ENCODE measurements around the gene RETREG3. TPM values are rescaled to one million over a fixed set of nuclear protein-coding genes. Genes with fewer than 3 reads are reported as not detected.
"Not testable (repeated sequence)": the region's sequence is repeated elsewhere in the genome, so short reads cannot be mapped to it uniquely, and the experiment has no call there.

The RETREG3 gene
- total RNA-seq, 6 experiments from 2014 or later = 31.0 to 49.4 (median 43.2) TPM

DNA sequence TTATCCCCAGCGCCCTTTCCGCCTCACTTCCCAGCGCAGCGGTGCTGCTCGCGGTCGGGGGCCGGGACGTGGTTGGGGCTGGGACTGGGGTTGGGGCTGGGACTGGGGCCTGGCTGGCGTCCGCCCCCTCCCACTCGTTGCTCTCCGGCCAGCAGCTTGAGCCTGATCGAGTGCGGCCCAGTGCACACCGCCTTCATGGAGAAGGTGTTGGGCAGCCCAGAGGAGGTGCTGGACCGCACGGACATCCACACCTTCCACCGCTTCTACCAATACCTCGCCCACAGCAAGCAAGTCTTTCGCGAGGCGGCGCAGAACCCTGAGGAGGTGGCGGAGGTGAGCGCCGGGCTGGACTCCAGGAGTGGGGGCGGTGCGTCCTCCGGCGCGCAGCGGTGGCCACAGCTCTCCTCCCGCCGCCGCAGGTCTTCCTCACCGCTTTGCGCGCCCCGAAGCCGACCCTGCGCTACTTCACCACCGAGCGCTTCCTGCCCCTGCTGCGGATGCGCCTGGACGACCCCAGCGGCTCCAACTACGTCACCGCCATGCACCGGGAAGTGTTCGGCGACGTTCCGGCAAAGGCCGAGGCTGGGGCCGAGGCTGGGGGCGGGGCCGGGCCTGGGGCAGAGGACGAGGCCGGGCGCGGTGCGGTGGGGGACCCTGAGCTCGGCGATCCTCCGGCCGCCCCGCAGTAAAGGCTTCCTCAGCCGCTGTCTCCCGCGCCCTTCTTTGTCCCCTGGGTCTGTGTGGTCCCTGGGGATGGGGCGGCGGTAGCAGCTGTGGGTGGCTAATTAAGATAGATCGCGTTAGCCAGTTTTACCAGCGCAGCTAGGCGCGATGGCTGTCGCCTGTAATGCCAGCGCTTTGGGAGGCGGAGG is 54.7 kb downstream of the RETREG3 start:
- H3K9me3 ChIP-seq = no peaks in the 10 kb centered on the region
- peak overlapping the region; percentile 89 to 92 (median 89) for H3K4me3 ChIP-seq
- H3K36me3 ChIP-seq = no peaks in the 10 kb centered on the region
- peak; percentile 91 to 97 (median 93) for ATAC-seq
- peaks cover 0 to 12% (median 4%) of the 10 kb centered on the region in 4 donors for H3K4me1 ChIP-seq
- no CpG with 5 or more reads among the region's 82 CpGs for WGBS (ENCODE audit: insufficient coverage, low coverage, low lambda C conversion rate, missing lambda C conversion rate)
- DNase-seq = peak; percentile 92 to 94 (median 92)
- intact Hi-C loops (cut with DNase I) = no loop called here
- peak overlapping the region; percentile 82 to 84 (median 82) for H3K27ac ChIP-seq
- H3K27me3 ChIP-seq = no peaks in the 10 kb centered on the region
- peak; percentile 89 for TF ChIP-seq POLR2A (IDR thresholded peaks at IDR 0.05)
- TF ChIP-seq, protein P1, sequence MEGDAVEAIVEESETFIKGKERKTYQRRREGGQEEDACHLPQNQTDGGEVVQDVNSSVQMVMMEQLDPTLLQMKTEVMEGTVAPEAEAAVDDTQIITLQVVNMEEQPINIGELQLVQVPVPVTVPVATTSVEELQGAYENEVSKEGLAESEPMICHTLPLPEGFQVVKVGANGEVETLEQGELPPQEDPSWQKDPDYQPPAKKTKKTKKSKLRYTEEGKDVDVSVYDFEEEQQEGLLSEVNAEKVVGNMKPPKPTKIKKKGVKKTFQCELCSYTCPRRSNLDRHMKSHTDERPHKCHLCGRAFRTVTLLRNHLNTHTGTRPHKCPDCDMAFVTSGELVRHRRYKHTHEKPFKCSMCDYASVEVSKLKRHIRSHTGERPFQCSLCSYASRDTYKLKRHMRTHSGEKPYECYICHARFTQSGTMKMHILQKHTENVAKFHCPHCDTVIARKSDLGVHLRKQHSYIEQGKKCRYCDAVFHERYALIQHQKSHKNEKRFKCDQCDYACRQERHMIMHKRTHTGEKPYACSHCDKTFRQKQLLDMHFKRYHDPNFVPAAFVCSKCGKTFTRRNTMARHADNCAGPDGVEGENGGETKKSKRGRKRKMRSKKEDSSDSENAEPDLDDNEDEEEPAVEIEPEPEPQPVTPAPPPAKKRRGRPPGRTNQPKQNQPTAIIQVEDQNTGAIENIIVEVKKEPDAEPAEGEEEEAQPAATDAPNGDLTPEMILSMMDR (IDR thresholded peaks at IDR 0.05) = no peak

DNA sequence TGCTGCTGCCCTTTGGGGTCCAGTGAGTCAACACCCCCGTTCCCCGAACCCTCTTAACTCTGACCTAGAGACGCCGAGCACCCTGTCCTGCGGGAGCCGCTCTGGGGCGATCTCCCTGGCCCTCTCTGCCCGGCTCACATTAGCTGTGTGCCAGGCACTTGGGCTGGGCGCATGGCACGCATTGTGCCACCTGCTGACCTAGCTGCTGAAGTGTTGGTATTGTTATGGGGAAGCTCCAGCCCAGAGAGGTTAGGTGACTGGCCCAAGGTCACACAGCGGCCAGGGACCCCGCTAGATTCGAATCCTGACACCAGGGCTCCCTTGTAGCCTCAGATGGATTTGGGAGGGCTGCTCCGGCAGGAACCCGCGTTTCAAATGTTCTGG is 55.3 kb downstream of the RETREG3 start:
- Histone ChIP-seq H3K27ac (peak overlapping the region; percentile 82 to 84 (median 82)), H3K4me3 (peak overlapping the region; percentile 89 to 92 (median 89)), H3K4me1 (peaks cover 0 to 12% (median 4%) of the 10 kb centered on the region in 4 donors), H3K36me3 (no peaks in the 10 kb centered on the region), H3K27me3 (no peaks in the 10 kb centered on the region), H3K9me3 (no peaks in the 10 kb centered on the region)
- TF ChIP-seq, protein P1 (IDR thresholded peaks at IDR 0.05) = no peak
- TF ChIP-seq POLR2A (IDR thresholded peaks at IDR 0.05) = no peak
- intact Hi-C loops (cut with DNase I) = no loop called here
- WGBS (ENCODE audit: insufficient coverage, low coverage, low lambda C conversion rate, missing lambda C conversion rate) = 63% methylated on average over 7 of the region's 16 CpGs
- peak; percentile 17 to 47 (median 22) for ATAC-seq
- no peak for DNase-seq

DNA sequence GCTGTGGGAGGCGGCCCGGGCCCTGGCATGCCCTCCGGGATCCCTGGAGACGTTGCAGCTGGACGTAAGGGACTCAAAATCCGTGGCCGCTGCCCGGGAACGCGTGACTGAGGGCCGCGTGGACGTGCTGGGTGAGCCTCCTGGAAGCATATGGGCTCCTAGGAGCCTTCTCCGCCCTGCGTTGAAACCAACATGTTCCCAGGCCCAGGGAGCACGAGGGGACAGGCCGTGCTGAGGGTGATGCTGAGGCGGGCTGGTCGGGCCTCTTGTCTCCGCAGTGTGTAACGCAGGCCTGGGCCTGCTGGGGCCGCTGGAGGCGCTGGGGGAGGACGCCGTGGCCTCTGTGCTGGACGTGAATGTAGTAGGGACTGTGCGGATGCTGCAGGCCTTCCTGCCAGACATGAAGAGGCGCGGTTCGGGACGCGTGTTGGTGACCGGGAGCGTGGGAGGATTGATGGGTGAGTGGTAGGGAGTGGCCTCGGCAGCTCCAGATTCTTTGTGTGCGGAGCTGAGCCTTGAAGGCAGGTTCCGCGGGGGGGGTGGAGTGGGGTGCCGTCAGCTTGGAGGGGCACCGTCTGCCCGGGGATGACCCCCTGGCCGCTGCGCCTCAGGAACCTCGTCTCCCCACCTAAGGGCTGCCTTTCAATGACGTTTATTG is 55.9 kb downstream of the RETREG3 start:
- Histone ChIP-seq H3K4me3 (peak overlapping the region in 1 of 3 donors; percentile 89), H3K4me1 (peaks cover 0 to 17% (median 5%) of the 10 kb centered on the region in 4 donors), H3K36me3 (no peaks in the 10 kb centered on the region), H3K9me3 (no peaks in the 10 kb centered on the region), H3K27me3 (no peaks in the 10 kb centered on the region), H3K27ac (no peak overlapping the region)
- no peak for DNase-seq
- ATAC-seq = no peak
- no peak for TF ChIP-seq POLR2A (IDR thresholded peaks at IDR 0.05)
- TF ChIP-seq, protein P1 (IDR thresholded peaks at IDR 0.05) = no peak
- intact Hi-C loops (cut with DNase I) = no loop called here
- WGBS (ENCODE audit: insufficient coverage, low coverage, low lambda C conversion rate, missing lambda C conversion rate) = 89% methylated on average over 6 of the region's 45 CpGs

DNA sequence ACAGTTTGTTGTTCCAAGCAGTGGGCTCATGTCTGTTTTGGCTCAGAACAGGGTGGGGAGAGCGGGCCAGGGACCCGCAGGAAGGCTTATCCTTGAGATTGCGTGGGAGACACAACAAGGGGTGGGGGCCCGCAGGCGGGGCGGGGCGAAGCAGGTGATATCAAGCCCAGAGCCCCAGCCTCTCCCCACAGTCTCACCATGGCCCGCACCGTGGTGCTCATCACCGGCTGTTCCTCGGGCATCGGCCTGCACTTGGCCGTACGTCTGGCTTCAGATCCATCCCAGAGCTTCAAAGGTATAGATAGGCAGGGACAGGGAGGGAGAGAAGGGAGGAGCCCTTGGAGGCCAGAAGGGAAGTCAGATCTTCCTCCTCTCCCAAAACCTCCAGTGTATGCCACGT is 56.4 kb downstream of the RETREG3 start, which contains the start of gene HSD17B1:
TSS of gene HSD17B1 (plus strand) at position 188 of the 400 bp plus-strand sequence. CDS start at position 199, 11 bp downstream.
- H3K27me3 ChIP-seq; H3K9me3 ChIP-seq; H3K36me3 ChIP-seq; ATAC-seq; intact Hi-C loops (cut with DNase I); H3K27ac ChIP-seq; DNase-seq: not testable (repeated sequence)
- Histone ChIP-seq H3K4me3 (peak within 1 kb of the TSS; percentile 89 to 92 (median 89)), H3K4me1 (peaks cover 0 to 22% (median 8%) of the 10 kb centered on the region in 4 donors)
- no CpG with 5 or more reads among the region's 15 CpGs for WGBS (ENCODE audit: insufficient coverage, low coverage, low lambda C conversion rate, missing lambda C conversion rate)

Measured in right lobe of liver (tissue), 6 donors.